NCI-H510A treated with DMSO at 0.1 percent for 48 hours (cell line): Measurements from ENCODE around the gene CBLB.
A peak's percentile ranks its signal among the peaks of the same experiment; 100 is the strongest.

Experiments used
- DNase-seq: peaks from one replicate; lab custom pipeline; 2025; lab: John Stamatoyannopoulos, UW

CBLB gene

DNA sequence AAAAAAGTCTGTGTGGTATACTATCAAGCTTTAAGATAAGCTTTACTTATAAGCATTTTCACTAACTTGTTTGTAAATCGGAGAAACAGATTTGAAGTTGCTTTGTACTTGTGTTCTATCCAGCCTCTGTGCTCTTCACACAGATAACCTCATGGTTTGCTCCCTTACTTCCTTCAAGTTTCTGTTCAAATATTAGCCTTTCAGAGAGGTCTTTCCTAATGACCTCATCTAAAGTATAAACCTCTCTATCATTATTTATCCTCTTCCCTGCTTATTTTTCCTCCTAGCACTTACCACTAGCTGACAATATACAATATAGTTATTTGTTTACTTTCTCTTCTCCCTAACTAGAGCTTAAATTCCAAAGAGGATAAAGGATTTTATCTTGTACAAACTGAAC lies 180.0 kb downstream of the CBLB start:
- peak; percentile 2 for DNase-seq

DNA sequence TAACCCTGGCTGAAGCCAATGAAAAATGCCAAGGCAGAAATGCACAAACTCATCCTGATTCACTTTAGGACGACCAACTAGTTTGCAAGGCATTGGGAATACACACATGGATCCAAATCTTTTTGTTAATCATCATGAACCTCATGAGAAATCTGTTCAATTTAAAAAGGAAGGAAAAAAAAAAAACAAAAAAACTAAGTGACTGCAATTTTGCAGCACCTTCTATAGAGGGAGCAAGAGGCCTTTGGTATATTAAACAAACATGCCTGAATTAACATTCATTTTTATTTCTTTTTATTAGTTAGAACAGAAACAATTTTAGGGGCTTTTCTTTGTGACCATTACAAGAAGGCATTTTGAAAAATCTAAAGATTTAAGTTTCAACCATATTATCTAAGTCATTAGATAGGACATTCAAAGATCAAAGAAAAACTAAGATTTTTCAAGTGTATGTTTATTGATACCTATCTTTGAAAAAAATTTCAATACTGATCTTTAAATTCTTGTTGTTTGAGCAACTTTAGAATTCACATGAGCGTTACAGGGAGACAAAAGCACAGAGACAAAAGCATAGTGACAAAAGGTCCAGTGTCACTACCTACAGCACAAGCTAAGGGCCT lies 182.4 kb downstream of the CBLB start:
- no peak for DNase-seq

DNA sequence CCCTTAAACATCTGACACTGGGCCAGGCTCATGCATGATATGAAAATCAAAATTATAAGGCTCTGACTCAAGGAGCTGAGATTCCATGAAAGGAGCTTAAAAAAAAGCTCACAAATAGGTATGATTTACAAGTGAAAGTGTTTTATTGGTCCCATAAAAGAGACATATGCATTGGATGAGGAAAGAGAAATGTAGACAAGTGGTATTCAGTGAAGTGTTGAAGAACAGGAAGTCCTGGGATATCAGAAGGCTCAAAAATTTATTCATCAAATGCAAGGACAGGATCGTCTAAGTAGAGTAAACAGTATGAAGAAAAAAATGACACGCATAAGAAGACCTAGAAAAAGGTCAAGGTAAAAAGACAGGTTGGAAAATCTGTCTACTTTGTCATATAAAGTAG lies 188.9 kb downstream of the CBLB start:
- no peak for DNase-seq

GRCh38 chr3:105678017-105678416 lies 190.8 kb downstream of the CBLB start:
- no peak for DNase-seq

DNA sequence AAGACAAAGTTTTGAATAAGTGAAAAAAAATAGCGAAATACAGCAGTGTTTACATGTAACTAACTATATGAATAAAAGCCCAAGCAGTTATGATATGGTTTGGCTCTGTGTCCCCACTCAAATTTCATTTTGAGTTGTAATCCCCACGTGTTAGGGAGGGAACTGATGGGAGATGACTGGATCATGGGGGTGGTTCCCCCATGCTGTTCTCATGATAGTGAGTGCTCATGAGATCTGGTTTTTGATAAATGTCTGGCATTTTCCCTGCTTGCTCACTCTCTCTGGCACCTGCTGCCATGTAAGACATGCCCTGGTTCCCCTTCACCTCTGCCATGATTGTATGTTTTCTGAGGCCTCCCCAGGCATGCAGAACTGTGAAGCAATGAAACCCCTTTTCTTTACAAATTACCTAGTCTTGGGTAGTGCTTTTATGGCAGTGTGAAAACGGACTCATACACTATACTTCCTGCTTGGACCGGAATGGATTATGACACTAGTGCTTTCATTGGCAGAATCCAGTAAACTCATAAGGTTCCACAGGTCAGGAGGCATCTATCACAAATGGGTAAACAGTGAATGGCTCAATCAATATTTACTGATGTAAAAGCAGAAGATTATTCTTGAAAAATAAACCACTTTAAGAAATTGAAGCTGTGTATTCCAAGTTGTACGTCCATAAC lies 192.1 kb downstream of the CBLB start:
- no peak for DNase-seq

- DNase-seq, result no peak
Measured at GRCh38 chr3:105674437-105675065, 194.3 kb downstream of the CBLB start.

DNA sequence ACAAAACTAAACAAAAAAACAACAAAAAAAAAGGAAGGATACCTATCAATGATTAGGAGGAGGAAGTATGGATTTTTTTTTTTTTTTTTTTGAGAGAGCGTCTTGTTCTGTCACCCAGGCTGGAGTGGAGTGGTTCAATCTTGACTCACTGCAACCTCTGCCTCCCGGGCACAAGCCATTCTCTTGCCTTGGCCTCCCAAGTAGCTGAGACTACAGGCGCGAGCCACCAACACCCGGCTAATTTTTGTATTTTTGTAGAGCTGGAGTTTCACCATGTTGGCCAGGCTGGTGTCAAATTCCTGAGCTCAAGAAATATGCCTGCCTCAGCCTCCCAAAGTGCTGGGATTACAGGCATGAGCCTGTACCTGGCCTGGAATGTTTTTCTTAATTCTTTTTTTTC lies 195.8 kb downstream of the CBLB start:
- DNase-seq, result no peak

- DNase-seq, result no peak
Measured at GRCh38 chr3:105662306-105662705, 206.5 kb downstream of the CBLB start.

GRCh38 chr3:105661461-105661860 lies 207.4 kb downstream of the CBLB start:
- no peak for DNase-seq

DNA sequence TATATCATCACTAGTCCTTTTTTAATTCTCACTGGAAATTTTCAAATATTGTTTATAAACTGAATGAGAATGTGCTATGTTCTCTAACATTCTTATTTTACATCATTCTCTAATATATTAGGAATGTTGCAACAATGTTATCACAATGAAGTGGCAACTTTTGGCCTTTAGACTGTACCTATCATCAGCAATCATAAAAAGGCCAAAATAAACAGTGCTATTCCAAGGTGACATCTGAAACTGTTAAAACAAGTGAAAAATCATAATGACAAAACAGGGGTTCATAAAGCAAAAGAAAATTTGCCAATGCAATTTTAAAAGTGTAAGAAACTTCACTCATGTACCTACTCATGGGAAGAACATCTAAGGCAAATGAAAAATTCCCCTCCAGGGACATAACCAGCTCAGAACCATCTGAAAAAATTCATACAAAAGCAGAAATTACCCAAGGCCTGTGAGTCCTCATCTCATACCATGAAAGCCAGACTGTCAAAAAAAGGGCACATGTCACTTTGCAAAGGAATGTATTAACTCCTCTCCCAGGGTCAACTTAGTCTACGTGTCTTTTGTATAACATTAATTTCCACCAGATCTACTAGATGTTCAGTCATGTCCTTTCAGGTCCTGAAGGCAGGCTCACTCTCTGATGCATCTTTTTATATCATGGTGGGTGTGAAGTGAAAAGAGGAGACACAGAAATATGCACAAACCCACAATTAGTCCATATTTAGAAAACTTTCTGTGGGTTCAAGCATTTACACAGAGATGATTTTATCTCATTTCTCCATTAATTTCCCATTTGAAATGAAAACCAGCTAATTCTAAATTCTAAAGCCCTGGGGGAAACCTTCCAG lies 211.9 kb downstream of the CBLB start:
- no peak for DNase-seq

- no peak for DNase-seq
Measured at GRCh38 chr3:105653868-105654267, 214.9 kb downstream of the CBLB start.

DNA sequence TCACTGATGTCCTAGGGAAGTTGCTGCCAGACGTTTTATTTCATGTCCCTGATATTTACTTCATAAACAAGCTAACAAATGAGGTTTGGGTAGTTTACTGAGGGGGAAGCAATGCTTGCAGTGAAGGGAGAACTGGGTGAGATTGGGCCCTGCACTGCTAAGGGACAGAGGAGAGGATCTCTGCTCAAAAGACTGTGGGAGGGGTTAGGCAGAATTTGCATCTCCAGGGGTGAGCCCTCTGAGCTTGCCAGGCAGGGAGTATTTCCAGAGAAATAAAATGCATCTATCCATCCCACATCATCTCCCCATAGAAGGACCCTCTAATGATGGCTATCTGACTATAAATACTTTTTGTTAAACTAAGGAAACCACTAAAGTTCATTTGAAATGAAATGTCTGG lies 215.6 kb downstream of the CBLB start:
- DNase-seq, result no peak

DNA sequence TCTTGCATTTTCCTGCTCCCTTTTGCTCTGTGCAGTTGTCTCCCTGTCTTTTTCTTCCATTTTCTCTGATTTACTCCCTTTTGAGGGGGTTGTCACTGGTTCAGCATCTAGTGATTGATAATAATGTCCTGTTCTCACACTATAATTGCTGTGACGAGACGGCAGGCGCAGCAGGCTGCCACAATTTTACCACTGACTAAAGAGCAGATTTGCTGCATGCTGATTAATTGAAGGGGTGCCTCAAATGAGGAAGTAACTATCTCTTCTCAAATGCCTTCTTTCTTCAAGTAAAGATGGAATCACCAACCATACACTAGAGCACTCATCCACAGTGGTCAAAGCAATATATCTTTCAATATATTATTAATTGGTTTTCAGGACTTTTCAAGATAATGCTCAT lies 219.3 kb downstream of the CBLB start:
- no peak for DNase-seq

DNA sequence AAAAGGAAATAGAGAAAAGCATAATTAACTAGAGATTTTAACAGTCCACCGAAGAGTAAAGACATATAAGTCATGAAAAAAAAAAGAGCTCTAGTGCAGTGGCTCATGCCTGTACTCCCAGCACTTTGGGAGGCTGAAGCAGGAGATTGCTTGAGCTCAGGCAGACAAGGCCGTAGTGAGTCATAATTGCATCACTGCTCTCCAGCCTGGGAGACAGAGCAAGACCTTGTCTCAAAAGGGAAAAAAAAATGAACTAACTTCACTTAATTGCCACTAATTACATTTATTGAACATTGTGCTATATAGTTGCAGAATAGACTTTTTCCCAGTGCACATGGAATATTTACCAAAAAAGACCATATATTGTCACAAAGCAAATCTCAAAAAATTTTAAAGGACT lies 221.8 kb downstream of the CBLB start:
- DNase-seq, result no peak

GRCh38 chr3:105639131-105639530 lies 229.7 kb downstream of the CBLB start:
- DNase-seq, result no peak

GRCh38 chr3:105634708-105635107 lies 234.1 kb downstream of the CBLB start:
- DNase-seq, result no peak

DNA sequence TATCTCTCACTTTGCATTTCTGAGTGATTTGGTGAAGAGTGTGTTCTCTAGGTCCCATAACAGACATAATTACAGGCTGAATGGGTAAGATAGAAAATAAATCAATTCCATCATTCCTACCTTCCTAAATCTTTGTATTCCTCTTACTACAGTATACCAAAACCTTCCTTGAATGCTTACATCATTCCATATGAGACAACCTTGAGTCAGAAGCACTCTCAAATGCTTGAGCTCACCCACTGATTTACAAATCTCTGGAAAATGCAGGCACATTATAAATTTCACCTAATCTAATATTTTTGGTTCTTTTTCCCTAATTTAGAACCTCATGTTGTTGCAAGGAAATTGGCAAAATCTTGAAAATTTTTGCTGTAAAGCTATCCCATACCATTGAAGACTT lies 239.1 kb downstream of the CBLB start:
- DNase-seq, result no peak

GRCh38 chr3:105626739-105627138 lies 242.1 kb downstream of the CBLB start:
- no peak for DNase-seq

- no peak for DNase-seq
Measured at GRCh38 chr3:105622169-105622568, 246.6 kb downstream of the CBLB start.

GRCh38 chr3:105620236-105620635 lies 248.6 kb downstream of the CBLB start:
- no peak for DNase-seq

- DNase-seq, result no peak
Measured at GRCh38 chr3:105619651-105620050, 249.2 kb downstream of the CBLB start.

DNA sequence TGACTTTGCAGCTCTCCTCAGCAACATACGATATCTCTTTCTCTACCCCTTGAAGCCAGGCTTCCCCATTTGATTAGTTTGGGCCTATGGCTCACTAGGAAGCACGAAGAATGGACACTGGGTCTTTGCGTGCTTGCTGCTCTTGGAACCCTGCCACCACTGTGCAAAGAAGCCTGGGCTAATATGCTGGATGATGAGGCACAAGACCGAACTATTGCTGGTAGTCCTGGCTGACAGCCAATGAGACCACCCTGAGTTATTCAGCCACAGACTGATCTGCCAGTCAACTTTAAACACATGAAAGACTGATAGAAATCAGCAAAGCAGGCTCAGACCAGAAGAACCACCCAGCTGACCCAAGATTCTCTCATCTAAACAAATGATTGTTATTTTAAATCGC lies 250.3 kb downstream of the CBLB start:
- no peak for DNase-seq
